ENCODE data around the gene KRTAP27-1.

DNA sequence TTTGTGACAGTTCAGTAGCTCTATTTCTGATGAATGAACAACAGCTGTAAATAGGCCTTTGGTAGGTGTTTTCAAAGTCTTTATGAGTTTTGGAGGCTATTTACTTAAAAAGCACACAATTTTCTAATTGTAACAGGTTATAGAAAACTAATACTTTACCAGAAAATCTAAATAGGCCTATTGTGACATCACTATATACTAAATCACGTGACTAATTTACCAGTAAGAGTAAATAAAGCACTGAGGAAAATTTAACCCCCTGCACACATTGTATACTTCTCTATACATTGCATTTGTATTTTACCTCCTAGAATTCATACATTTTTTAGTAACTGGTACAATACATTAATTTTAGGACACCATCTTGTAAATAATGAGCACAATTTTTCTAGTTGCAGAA is 32.4 kb downstream of the KRTAP27-1 start:
- TF ChIP-seq, protein P1, sequence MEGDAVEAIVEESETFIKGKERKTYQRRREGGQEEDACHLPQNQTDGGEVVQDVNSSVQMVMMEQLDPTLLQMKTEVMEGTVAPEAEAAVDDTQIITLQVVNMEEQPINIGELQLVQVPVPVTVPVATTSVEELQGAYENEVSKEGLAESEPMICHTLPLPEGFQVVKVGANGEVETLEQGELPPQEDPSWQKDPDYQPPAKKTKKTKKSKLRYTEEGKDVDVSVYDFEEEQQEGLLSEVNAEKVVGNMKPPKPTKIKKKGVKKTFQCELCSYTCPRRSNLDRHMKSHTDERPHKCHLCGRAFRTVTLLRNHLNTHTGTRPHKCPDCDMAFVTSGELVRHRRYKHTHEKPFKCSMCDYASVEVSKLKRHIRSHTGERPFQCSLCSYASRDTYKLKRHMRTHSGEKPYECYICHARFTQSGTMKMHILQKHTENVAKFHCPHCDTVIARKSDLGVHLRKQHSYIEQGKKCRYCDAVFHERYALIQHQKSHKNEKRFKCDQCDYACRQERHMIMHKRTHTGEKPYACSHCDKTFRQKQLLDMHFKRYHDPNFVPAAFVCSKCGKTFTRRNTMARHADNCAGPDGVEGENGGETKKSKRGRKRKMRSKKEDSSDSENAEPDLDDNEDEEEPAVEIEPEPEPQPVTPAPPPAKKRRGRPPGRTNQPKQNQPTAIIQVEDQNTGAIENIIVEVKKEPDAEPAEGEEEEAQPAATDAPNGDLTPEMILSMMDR (IDR thresholded peaks at IDR 0.05; ENCODE audit: insufficient read depth, low read length): no peak
- TF ChIP-seq POLR2AphosphoS5 (IDR thresholded peaks at IDR 0.05; ENCODE audit: low read depth) (no peak), SPI1 (IDR thresholded peaks at IDR 0.05; ENCODE audit: borderline replicate concordance, low read depth) (no peak), GABPA (IDR thresholded peaks at IDR 0.05; ENCODE audit: low read depth) (no peak)
